ENCODE measurements around the gene AP2S1. TPM values are rescaled to one million over a fixed set of nuclear protein-coding genes. Genes with fewer than 3 reads are reported as not detected.

The AP2S1 gene
- 100 to 1,000 TPM; 121 TPM for total RNA-seq
- 74.3 TPM for polyA plus RNA-seq

DNA sequence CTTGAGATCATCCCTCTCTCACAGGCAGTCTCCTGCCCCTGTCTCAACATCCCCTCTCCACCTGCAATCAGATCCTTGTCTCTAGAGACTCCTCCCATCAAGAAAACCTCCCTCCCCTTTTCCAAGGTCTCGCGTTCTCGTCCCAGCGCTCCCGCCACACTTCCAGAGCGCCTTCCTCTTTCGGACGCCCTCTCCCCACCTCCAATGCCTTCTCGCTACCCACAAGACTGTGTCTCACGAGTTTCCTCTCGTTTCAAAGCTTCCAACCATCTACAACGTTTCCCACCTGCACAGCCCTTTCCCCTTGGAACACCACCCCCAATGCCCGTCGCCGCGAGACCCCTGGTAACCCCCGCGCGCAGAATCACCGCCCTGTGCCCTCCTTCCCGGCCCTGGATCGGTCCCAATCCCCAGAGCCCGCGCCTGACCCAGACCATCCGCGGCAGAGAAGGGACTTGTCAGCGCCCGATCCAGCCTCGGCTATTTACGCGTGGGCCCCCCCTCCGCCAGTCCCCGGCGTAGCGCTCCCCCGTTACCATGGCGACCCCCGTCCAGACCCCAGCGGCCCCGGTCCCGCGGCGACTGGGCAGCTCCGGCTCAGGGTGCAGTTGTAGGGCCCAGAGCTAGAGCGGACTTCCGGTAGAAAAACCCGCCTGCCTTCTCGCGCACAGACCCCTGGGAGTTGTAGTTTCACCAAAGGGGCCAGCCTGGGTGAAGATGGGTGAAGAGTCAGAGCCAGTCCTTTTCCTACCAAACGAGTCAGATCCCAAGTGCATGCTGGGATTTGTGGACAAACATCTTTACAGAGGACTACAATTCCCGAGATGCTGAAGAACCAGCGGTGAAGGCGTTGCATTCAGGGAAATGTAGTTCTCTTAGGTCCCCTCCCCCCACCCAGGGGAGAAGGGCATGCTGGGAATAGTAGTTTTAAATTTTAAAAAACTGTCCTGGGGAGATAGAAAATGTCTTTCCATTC is at the start of gene AP2S1:
Gene AP2S1 (minus strand): TSS at position 619 of the 976 bp plus-strand sequence. CDS start 80 bp downstream, at position 539.
- peak within 1 kb of the TSS; percentile 86 for H3K4me3 ChIP-seq (ENCODE audit: low read length)
- Mint-ChIP-seq H3K36me3 (peaks cover 0 to 15% (median 7%) of the 10 kb centered on the region in 3 donors), H3K27ac (peak within 1 kb of the TSS; percentile 54 to 98 (median 90)), H3K9me3 (no peaks in the 10 kb centered on the region), H3K4me3 (peak within 1 kb of the TSS; percentile 86 to 95 (median 93)), H3K4me1 (peaks cover 19 to 27% (median 25%) of the 10 kb centered on the region in 3 donors), H3K27me3 (peaks cover 0 to 1% of the 10 kb centered on the region in 2 donors)
- ChIA-PET CTCF (interaction anchor here (0.7 to 2.4 kb wide), 5 partner anchors 10 to 394 kb away, joined by 3 to 15 read pairs (median 4); no protein-coding TSS in a partner anchor), POLR2A (interaction anchor here (0.6 to 1.0 kb wide), 2 partner anchors 10 to 352 kb away, joined by 3 to 4 read pairs; no protein-coding TSS in a partner anchor)
- no peaks in the 10 kb centered on the region for H3K36me3 ChIP-seq (ENCODE audit: insufficient read depth, low read length)
- peak within 1 kb of the TSS; percentile 71 for H3K27ac ChIP-seq (ENCODE audit: low read depth, low read length)
- peak; percentile 84 to 96 (median 93) for DNase-seq
- no peaks in the 10 kb centered on the region for H3K27me3 ChIP-seq (ENCODE audit: insufficient read depth, low read length, poor library complexity, severe bottlenecking)
- peaks cover 13% of the 10 kb centered on the region for H3K4me1 ChIP-seq (ENCODE audit: insufficient read depth, low read length)
- H3K9me3 ChIP-seq (ENCODE audit: low read length), result no peaks in the 10 kb centered on the region

GRCh38 chr19:46900341-46900740 is 49.7 kb upstream of the AP2S1 start:
- Histone ChIP-seq H3K4me3 (ENCODE audit: low read length) (no peak overlapping the region), H3K4me1 (ENCODE audit: insufficient read depth, low read length) (peaks cover 13% of the 10 kb centered on the region), H3K9me3 (ENCODE audit: low read length) (no peaks in the 10 kb centered on the region), H3K36me3 (ENCODE audit: insufficient read depth, low read length) (no peaks in the 10 kb centered on the region), H3K27me3 (ENCODE audit: insufficient read depth, low read length, poor library complexity, severe bottlenecking) (no peaks in the 10 kb centered on the region), H3K27ac (ENCODE audit: low read depth, low read length) (no peak overlapping the region)
- DNase-seq, result no peak
- Mint-ChIP-seq H3K9me3 (no peaks in the 10 kb centered on the region), H3K4me3 (no peak overlapping the region), H3K27ac (peak overlapping the region in 2 of 8 donors; percentile 36 to 64), H3K36me3 (peaks cover 0 to 6% (median 0%) of the 10 kb centered on the region in 3 donors), H3K27me3 (no peaks in the 10 kb centered on the region), H3K4me1 (peaks cover 71 to 90% (median 84%) of the 10 kb centered on the region in 3 donors)
- CTCF ChIA-PET, result interaction anchor here (1.2 kb wide), 1 partner anchor 113 kb away, joined by 3 read pairs; no protein-coding TSS in a partner anchor
- POLR2A ChIA-PET, result interaction anchor here (0.5 kb wide), 1 partner anchor 83 kb away, joined by 6 read pairs; no protein-coding TSS in a partner anchor

DNA sequence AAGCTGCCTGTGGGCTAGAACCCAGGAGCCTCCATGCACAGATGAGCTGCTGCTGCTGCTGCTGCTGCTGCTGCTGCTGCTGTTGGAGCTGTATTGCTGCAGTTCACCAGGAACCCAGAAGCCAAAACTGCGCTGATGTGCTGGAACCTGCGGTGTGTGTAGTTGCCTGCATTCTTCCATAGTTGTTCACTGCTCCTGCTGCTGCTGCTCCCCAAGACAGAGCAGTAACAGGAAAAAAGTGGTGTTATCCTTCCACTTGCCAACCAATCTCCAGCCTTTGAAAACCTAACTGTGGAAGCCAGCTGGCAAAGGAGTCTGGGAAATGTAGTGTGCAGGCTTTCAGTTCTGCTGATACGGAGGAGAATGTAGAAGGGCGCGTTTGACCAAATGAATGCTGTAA is 48.1 kb upstream of the AP2S1 start:
- peak overlapping the region in 1 of 7 donors; percentile 29 for H3K4me3 Mint-ChIP-seq
- ChIA-PET CTCF (no interaction called here), POLR2A (interaction anchor here (1.2 kb wide), 1 partner anchor 36 kb away, joined by 3 read pairs; no protein-coding TSS in a partner anchor)
- peaks cover 64 to 89% (median 82%) of the 10 kb centered on the region in 3 donors for H3K4me1 Mint-ChIP-seq
- H3K9me3 ChIP-seq (ENCODE audit: low read length), result no peaks in the 10 kb centered on the region
- H3K27ac ChIP-seq (ENCODE audit: low read depth, low read length), result no peak overlapping the region
- peaks cover 4% of the 10 kb centered on the region for H3K4me1 ChIP-seq (ENCODE audit: insufficient read depth, low read length)
- no peaks in the 10 kb centered on the region for H3K9me3 Mint-ChIP-seq
- H3K27me3 ChIP-seq (ENCODE audit: insufficient read depth, low read length, poor library complexity, severe bottlenecking), result no peaks in the 10 kb centered on the region
- H3K36me3 ChIP-seq (ENCODE audit: insufficient read depth, low read length), result no peaks in the 10 kb centered on the region
- no peak for DNase-seq
- no peaks in the 10 kb centered on the region for H3K27me3 Mint-ChIP-seq
- no peak overlapping the region for H3K4me3 ChIP-seq (ENCODE audit: low read length)
- H3K27ac Mint-ChIP-seq, result peak overlapping the region in 1 of 8 donors; percentile 7
- H3K36me3 Mint-ChIP-seq, result peaks cover 0 to 3% (median 3%) of the 10 kb centered on the region in 3 donors

DNA sequence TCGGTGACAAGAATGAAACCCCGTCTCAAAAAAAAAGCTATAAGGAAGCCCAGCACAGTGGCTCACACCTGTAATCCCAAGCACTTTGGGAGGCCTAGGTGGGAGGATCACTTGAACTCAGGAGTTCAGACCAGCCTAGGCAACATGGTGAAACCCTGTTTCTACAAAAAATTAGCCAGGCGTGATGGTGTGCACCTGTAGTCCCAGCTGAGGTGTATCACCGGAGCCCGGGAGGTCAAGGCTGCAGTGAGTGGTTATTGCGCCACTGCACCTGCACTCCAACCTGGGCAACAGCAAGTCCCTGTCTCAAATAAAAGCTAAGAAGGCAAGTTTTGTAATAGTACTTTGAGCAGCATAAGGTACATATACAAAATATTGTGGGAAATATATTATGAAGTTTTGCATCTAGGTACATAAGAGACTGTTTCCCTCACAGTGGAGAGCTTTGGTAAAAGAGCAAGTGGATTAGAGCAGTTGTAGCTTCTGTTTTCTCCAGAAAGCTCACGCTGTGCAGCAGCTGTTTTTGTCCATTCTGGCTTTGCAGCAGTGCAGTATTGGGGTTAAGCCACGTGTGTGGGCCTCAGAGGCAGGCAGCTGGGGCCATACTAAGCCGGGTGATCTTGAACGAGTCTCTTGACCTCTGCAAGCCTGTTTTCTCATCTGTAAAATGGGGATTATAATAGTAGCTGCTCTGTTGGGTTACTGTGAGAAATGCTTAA is 45.6 kb upstream of the AP2S1 start:
- Mint-ChIP-seq H3K27me3 (no peaks in the 10 kb centered on the region), H3K4me3 (peak overlapping the region in 1 of 7 donors; percentile 5), H3K9me3 (no peaks in the 10 kb centered on the region), H3K4me1 (peaks cover 55 to 84% (median 75%) of the 10 kb centered on the region in 3 donors), H3K36me3 (peaks cover 0 to 5% (median 3%) of the 10 kb centered on the region in 3 donors), H3K27ac (peak overlapping the region in 4 of 8 donors; percentile 21 to 73 (median 34))
- Histone ChIP-seq H3K4me1 (ENCODE audit: insufficient read depth, low read length) (no peaks in the 10 kb centered on the region), H3K27ac (ENCODE audit: low read depth, low read length) (no peak overlapping the region), H3K4me3 (ENCODE audit: low read length) (no peak overlapping the region), H3K27me3 (ENCODE audit: insufficient read depth, low read length, poor library complexity, severe bottlenecking) (no peaks in the 10 kb centered on the region), H3K9me3 (ENCODE audit: low read length) (no peaks in the 10 kb centered on the region), H3K36me3 (ENCODE audit: insufficient read depth, low read length) (no peaks in the 10 kb centered on the region)
- ChIA-PET POLR2A (interaction anchor here (0.6 kb wide), 1 partner anchor 61 kb away, joined by 8 read pairs; no protein-coding TSS in a partner anchor), CTCF (interaction anchor here (1.1 kb wide), 1 partner anchor 12 kb away, joined by 4 read pairs; no protein-coding TSS in a partner anchor)
- no peak for DNase-seq

- H3K9me3 Mint-ChIP-seq, result no peaks in the 10 kb centered on the region
- CTCF ChIA-PET, result no interaction called here
- Histone ChIP-seq H3K27me3 (ENCODE audit: insufficient read depth, low read length, poor library complexity, severe bottlenecking) (no peaks in the 10 kb centered on the region), H3K4me1 (ENCODE audit: insufficient read depth, low read length) (peaks cover 6% of the 10 kb centered on the region), H3K27ac (ENCODE audit: low read depth, low read length) (no peak overlapping the region), H3K36me3 (ENCODE audit: insufficient read depth, low read length) (no peaks in the 10 kb centered on the region), H3K9me3 (ENCODE audit: low read length) (no peaks in the 10 kb centered on the region), H3K4me3 (ENCODE audit: low read length) (no peak overlapping the region)
- no peaks in the 10 kb centered on the region for H3K27me3 Mint-ChIP-seq
- H3K36me3 Mint-ChIP-seq, result peaks cover 0 to 5% (median 3%) of the 10 kb centered on the region in 3 donors
- peak overlapping the region in 1 of 7 donors; percentile 7 for H3K4me3 Mint-ChIP-seq
- H3K27ac Mint-ChIP-seq, result peak overlapping the region in 5 of 8 donors; percentile 2 to 61 (median 27)
- DNase-seq, result no peak
- POLR2A ChIA-PET, result no interaction called here
- H3K4me1 Mint-ChIP-seq, result peaks cover 53 to 79% (median 70%) of the 10 kb centered on the region in 3 donors
Measured at GRCh38 chr19:46892252-46893179, 41.9 kb upstream of the AP2S1 start.

DNA sequence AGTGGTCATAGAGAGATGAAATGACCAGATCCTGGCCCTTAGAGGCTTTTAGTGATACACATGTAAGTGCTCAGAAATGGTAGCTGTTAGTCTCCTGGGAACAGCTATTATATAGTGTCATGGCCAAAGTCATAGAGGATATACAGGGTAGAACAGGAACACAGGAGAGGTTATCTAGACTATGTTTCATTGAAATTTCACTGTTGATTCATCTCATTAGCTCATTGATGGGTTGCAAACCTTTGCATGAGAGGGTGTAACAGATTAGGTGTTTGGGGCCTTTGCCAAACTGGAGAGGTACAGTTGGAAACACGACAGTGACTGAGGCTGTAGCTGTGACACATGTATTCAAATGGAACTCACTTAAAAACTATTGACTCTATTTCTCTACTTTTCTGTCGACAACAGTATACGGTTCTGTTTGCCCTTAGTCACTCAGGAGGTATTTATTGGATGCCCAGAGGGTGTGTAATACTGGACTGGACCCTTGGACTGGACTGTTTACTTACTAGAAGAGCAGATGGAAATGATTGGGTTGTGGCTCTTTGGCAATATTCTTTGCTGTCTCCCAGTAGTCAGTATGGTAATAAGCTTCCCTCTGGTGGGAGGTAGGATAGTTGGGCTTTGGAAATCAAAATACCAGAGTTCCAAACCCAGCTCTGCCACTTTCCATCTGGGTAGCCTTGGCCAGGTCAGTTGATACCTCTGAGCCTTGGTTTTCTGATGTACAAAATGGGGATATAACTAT is 40.0 kb upstream of the AP2S1 start:
- Histone ChIP-seq H3K36me3 (ENCODE audit: insufficient read depth, low read length) (no peaks in the 10 kb centered on the region), H3K4me3 (ENCODE audit: low read length) (no peak overlapping the region), H3K9me3 (ENCODE audit: low read length) (no peaks in the 10 kb centered on the region), H3K27me3 (ENCODE audit: insufficient read depth, low read length, poor library complexity, severe bottlenecking) (no peaks in the 10 kb centered on the region), H3K27ac (ENCODE audit: low read depth, low read length) (no peak overlapping the region), H3K4me1 (ENCODE audit: insufficient read depth, low read length) (peaks cover 6% of the 10 kb centered on the region)
- CTCF ChIA-PET, result no interaction called here
- Mint-ChIP-seq H3K36me3 (peaks cover 0 to 5% (median 5%) of the 10 kb centered on the region in 3 donors), H3K4me1 (peaks cover 54 to 80% (median 74%) of the 10 kb centered on the region in 3 donors), H3K27ac (peak overlapping the region in 4 of 8 donors; percentile 0 to 24 (median 7)), H3K27me3 (no peaks in the 10 kb centered on the region), H3K9me3 (no peaks in the 10 kb centered on the region), H3K4me3 (no peak overlapping the region)
- POLR2A ChIA-PET, result no interaction called here
- no peak for DNase-seq

Data from CD8-positive, alpha-beta memory T cell (primary cell).